Calu3 (cell line): ENCODE measurements around the gene DHFR. TPM values are rescaled to one million over a fixed set of nuclear protein-coding genes. Genes with fewer than 3 reads are reported as not detected.

Experiments used
- BruUV-seq: library from RNA; stranded (reverse); fragments of 400-500 nt; replicated peaks from 2 replicates; lab custom pipeline; 2021; lab: Mats Ljungman, UMichigan
- CTCF ChIA-PET: fragments of 300-600 bp; sonication (Branson Sonifier 250); formaldehyde crosslinking; loops from one replicate; lab custom pipeline; 2022; ENCODE audit warnings: antibody characterized with exemption; lab: Charles Lee
- DNase-seq: peaks from one replicate; pipeline ENCODE4 v3.0.0; 2022
- H3K27ac Mint-ChIP-seq: one replicate; pipeline ENCODE4 v1.8.0; 2022; ENCODE audit warnings: mixed read lengths; ENCODE audit not compliant: unreplicated experiment
- H3K27me3 Mint-ChIP-seq: one replicate; pipeline ENCODE4 v1.8.0; 2022; ENCODE audit warnings: mixed read lengths; ENCODE audit not compliant: unreplicated experiment
- H3K36me3 Mint-ChIP-seq: one replicate; pipeline ENCODE4 v1.8.0; 2022; ENCODE audit warnings: mild to moderate bottlenecking, moderate library complexity, mixed read lengths; ENCODE audit not compliant: insufficient read depth, unreplicated experiment
- H3K4me1 Mint-ChIP-seq: one replicate; pipeline ENCODE4 v1.8.0; 2022; ENCODE audit warnings: mild to moderate bottlenecking, low read depth, mixed read lengths; ENCODE audit not compliant: unreplicated experiment
- H3K4me3 Mint-ChIP-seq: one replicate; pipeline ENCODE4 v1.8.0; 2022; ENCODE audit warnings: mild to moderate bottlenecking, low read depth, moderate library complexity, mixed read lengths; ENCODE audit not compliant: unreplicated experiment
- H3K9me3 Mint-ChIP-seq: one replicate; pipeline ENCODE4 v1.8.0; 2022; ENCODE audit warnings: low read depth, mixed read lengths; ENCODE audit not compliant: unreplicated experiment
- intact Hi-C: fragments of 100-400 bp; cut with micrococcal nuclease; formaldehyde crosslinking; loops from one replicate; pipeline ENCODE4 v1.10.0; 2022; ENCODE audit not compliant: unreplicated experiment
- total RNA-seq: library from RNA; stranded (reverse); gene quantifications from 2 replicates; pipeline ENCODE4 v1.2.3, GENCODE V29; 2022
- TF ChIP-seq, protein P1 (sequence below): fragments of 200-600 bp; IDR thresholded peaks from one replicate; pipeline ENCODE4 v1.8.0; 2022; ENCODE audit warnings: antibody characterized with exemption; ENCODE audit not compliant: unreplicated experiment

Gene DHFR
- total RNA-seq, 1 experiment from 2014 or later = 58.0 TPM

DNA sequence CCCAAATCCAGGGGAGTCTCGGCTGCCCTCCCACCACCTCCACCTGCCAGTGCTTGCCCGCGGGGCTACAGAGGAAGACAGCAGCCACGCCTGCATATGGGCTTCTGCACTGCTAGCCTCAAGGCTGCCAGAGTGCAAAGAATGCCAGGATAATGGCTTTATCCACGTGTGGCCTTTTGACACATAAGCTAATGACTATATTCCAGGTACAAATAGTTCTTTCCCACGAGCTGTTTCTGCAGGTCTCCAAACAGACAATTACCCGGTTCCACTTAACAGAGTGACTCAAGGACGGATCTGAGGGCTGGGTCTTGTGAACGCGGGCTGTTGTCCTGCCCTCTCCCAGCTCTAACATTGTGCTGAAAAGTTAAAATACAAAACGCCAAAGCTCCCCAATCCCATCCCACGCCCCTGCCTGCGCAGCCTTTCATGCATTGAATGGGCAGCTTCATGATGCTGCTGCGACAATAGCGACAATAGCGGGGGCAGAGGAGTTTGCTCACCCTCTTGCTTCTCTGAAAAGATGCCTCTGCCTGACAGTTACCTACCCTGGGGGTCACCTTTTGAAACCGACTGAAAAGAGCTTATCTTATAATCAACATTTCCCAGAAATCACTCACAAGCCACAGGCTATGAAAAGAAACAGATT is 39.4 kb downstream of the DHFR start:
- Mint-ChIP-seq H3K4me1 (no peaks in the 10 kb centered on the region), H3K4me3 (no peak overlapping the region), H3K36me3 (no peaks in the 10 kb centered on the region), H3K27me3 (no peaks in the 10 kb centered on the region), H3K27ac (no peak overlapping the region), H3K9me3 (no peaks in the 10 kb centered on the region)
- CTCF ChIA-PET = no interaction called here
- intact Hi-C loops = no loop called here
- no peak for DNase-seq
- BruUV-seq = no TSS peak
- TF ChIP-seq, protein P1, sequence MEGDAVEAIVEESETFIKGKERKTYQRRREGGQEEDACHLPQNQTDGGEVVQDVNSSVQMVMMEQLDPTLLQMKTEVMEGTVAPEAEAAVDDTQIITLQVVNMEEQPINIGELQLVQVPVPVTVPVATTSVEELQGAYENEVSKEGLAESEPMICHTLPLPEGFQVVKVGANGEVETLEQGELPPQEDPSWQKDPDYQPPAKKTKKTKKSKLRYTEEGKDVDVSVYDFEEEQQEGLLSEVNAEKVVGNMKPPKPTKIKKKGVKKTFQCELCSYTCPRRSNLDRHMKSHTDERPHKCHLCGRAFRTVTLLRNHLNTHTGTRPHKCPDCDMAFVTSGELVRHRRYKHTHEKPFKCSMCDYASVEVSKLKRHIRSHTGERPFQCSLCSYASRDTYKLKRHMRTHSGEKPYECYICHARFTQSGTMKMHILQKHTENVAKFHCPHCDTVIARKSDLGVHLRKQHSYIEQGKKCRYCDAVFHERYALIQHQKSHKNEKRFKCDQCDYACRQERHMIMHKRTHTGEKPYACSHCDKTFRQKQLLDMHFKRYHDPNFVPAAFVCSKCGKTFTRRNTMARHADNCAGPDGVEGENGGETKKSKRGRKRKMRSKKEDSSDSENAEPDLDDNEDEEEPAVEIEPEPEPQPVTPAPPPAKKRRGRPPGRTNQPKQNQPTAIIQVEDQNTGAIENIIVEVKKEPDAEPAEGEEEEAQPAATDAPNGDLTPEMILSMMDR = no peak

DNA sequence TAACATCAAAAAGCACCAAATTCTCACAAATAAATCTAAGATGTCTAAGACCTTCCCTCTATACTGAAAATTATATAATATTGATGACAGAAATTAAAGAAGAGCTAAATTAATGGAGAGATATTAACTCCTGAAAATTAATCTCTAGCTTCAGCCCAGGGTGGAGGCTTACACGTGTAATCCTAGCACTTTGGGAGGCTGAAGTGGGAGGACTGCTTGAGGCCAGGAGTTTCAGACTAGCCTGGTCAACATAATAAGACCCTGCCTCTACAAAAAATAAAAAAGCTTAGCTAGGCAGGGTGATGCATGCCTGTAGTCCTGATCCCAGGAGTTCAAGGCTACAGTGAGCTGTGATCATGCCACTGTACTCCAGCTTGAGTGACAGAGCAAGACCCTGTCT is 45.1 kb downstream of the DHFR start:
- Mint-ChIP-seq H3K36me3 (no peaks in the 10 kb centered on the region), H3K9me3 (no peaks in the 10 kb centered on the region), H3K4me3 (no peak overlapping the region), H3K27me3 (no peaks in the 10 kb centered on the region), H3K4me1 (no peaks in the 10 kb centered on the region), H3K27ac (no peak overlapping the region)
- TF ChIP-seq, protein P1 = no peak
- intact Hi-C loops = no loop called here
- DNase-seq = no peak
- CTCF ChIA-PET = no interaction called here
- no TSS peak for BruUV-seq

DNA sequence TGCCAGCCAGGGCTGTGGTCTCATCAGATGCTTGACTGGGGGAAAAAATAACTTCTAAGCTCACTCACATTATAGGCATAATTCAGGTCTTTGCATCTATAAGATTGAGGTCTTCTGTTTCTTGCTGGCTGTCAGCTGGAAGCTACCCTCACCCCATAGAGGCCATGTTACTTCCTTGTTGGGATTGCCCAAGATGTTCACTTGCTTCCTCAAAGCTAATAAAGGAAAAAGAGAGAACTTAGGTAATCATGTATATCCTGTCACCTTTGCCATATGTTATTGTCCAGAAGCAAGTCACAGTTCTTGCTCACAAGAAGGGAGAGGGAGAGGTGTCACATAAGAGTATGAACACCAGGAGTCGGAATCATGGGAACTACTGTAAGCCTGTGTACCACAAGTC is 46.1 kb downstream of the DHFR start:
- Mint-ChIP-seq H3K27ac (no peak overlapping the region), H3K4me3 (no peak overlapping the region), H3K36me3 (no peaks in the 10 kb centered on the region), H3K27me3 (no peaks in the 10 kb centered on the region), H3K4me1 (no peaks in the 10 kb centered on the region), H3K9me3 (no peaks in the 10 kb centered on the region)
- intact Hi-C loops = no loop called here
- no peak for DNase-seq
- TF ChIP-seq, protein P1 = no peak
- no TSS peak for BruUV-seq
- CTCF ChIA-PET = no interaction called here

DNA sequence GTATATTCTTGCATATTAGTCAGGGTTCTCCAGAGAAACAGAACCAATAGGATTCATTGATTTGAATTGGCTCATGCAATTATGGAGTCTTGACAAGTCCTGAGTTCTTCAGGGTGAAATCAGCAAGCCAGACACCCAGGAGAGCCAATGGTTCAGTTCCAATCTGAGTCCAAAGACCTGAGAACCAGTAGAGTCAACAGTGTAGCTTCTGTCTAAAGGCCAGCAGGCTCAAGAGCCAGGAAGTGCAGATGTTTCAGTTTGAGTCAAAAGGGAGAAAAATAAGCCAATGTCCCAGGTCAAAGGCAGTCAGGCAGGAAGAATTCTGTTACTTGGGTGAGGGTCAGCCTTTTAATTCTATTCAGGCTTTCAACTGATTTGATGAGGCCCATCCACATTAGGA is 47.0 kb downstream of the DHFR start:
- intact Hi-C loops = no loop called here
- Mint-ChIP-seq H3K36me3 (no peaks in the 10 kb centered on the region), H3K4me3 (no peak overlapping the region), H3K9me3 (no peaks in the 10 kb centered on the region), H3K27ac (no peak overlapping the region), H3K4me1 (no peaks in the 10 kb centered on the region), H3K27me3 (no peaks in the 10 kb centered on the region)
- CTCF ChIA-PET = no interaction called here
- TF ChIP-seq, protein P1 = no peak
- no peak for DNase-seq
- BruUV-seq = no TSS peak
